ENCODE results near the gene CCDC24.

The CCDC24 gene

DNA sequence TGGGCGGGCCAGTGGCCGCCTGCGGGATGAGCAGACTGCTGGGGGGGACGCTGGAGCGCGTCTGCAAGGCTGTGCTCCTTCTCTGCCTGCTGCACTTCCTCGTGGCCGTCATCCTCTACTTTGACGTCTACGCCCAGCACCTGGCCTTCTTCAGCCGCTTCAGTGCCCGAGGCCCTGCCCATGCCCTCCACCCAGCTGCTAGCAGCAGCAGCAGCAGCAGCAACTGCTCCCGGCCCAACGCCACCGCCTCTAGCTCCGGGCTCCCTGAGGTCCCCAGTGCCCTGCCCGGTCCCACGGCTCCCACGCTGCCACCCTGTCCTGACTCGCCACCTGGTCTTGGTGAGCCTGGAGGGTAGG lies 10.3 kb upstream of the CCDC24 start:
- no peak for DNase-seq (ENCODE audit: low read depth)

DNA sequence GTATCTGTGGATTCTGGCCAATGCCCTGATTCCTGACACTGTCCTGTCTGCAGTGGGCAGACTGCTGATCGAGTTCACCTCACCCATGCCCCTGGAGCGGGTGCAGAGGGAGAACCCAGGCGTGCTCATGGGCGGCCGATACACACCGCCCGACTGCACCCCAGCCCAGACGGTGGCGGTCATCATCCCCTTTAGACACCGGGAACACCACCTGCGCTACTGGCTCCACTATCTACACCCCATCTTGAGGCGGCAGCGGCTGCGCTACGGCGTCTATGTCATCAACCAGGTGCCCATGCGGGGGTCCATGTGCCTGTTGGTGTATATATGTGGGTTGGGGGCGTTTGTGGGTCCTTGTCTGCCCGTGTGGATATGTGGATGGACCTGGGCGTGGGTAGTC lies 9.8 kb upstream of the CCDC24 start:
- no peak for DNase-seq (ENCODE audit: low read depth)

DNA sequence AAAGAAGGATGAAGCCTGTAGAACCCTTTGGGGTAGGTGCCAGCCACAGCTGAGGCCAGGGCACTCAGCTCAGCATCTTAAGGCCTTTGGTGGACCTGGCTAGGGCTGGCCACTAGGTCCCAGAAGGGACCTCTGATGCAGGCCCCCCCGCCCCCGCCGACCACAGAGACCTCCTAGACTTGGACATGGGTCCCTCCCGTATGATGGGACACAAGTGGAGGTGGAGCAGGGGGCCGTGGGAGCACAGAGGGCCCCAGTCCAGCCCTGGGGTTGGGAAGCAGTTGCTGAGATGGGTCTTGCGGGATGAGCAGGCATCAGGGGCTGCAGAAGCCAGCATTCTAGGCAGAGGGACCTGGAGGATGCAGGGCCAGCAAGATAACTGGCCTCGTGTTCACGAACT lies 9.2 kb upstream of the CCDC24 start:
- DNase-seq (ENCODE audit: low read depth): no peak

DNA sequence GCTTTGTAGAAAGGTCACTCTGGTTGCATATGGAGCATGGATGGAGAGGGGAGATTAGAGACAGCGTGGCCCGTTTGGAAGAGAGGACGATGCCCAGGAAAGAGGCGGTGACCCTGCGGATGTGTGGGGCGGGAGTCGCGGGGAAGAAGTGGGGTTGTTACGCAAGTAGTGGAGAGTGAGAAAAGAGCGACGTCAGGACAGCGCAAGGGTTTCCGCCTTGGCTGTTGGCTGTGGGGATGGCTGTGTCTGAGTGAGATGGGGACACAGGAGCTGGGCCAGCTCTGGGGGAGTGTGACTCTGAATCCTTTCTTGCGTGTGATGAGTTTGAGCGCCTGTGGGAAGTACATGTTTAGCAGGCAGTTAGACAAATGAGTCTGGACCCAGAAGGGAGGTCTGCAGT lies 8.6 kb upstream of the CCDC24 start:
- no peak for DNase-seq (ENCODE audit: low read depth)

DNA sequence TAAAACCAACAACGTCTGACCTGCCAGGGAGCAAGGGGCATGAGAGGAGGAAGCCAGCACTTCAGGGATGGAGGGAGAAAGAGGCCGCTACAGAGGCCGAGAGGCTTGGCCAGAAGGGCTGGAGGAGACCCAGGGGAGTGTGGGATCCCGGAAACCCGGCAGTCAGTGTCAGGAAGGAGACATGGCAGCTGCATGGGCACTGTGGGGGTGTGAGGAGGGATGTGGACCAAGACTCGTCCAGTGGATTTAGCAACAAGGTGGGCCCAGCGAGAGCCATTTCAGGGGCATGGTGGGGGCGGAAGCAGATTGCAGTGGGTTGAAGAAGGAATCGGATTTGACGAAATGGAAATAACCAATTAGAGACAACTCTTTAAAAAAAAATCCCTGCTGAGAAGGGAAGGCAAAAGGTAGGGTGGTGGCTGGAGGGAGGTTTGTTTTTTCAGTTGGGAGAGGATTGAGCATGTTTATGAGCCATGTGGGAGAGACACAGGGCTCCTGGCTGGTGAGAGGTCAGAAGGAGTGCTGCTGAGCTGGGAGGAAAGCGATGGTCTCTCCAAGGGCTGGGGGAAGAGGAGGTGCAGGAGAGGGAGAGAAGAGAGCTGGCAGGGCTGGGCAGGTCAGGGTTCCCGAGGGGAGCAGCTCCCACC lies 8.0 kb upstream of the CCDC24 start:
- DNase-seq (ENCODE audit: low read depth): no peak

DNA sequence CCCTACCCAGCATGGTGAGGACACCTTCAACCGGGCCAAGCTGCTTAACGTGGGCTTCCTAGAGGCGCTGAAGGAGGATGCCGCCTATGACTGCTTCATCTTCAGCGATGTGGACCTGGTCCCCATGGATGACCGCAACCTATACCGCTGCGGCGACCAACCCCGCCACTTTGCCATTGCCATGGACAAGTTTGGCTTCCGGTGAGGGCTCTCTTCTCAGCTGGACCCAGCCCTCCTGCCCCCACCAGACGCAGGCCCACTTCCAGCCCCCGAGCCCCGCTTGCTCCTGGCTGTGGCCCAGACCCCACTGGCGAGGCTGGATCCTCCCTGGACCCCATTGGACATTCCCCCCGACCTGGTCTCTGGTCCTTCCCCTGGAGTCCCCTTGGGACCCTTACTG lies 6.5 kb upstream of the CCDC24 start:
- no peak for DNase-seq (ENCODE audit: low read depth)

DNA sequence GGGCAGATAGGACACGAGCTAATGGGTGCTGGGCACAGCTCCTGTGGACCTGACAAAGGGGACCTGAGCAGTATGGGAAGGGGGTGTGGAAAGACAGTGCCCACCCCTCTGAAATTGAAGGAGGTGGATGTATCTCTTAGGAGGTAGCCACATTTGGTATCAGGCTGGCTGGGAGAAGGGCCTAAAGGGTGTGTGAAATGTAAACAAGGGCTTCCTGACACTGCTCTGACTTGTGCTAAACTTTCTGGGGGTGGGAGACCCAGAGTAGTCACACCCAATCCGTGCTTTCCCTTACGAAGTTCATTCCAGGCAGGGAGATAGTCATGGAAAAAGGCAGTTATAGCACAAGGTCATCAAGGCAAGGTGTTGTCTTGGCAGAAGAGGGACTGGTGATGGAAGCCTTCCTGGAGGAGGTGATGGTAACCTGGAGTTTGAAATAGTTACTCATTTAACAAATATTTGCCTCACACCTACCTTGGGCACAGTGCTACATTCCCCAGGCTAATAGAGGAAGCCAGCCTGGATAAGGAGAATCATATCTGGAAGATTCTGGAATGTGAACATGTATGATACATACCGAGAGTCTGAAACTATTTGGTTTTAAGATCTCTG lies 5.3 kb upstream of the CCDC24 start:
- no peak for DNase-seq (ENCODE audit: low read depth)

DNA sequence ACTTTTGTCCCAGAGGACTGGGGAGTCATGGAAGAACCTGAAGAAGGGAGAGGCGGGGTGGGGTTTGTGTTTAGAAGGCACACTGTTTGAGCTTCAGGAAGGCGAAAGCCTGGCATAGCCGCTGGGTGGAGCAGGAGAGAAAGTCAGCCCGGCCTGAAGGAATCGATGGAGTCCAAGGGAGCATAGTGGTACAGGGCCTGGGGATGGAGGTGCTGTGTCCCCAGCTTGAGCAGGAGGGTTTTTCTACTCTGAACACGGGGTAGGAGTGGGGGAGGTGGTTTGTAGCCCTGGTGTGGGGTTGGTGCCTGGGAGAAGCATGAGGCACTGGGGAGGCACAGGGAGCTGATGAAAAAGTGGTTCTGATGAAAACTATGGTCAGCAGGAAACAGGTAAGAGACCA lies 4.7 kb upstream of the CCDC24 start:
- DNase-seq (ENCODE audit: low read depth): no peak

DNA sequence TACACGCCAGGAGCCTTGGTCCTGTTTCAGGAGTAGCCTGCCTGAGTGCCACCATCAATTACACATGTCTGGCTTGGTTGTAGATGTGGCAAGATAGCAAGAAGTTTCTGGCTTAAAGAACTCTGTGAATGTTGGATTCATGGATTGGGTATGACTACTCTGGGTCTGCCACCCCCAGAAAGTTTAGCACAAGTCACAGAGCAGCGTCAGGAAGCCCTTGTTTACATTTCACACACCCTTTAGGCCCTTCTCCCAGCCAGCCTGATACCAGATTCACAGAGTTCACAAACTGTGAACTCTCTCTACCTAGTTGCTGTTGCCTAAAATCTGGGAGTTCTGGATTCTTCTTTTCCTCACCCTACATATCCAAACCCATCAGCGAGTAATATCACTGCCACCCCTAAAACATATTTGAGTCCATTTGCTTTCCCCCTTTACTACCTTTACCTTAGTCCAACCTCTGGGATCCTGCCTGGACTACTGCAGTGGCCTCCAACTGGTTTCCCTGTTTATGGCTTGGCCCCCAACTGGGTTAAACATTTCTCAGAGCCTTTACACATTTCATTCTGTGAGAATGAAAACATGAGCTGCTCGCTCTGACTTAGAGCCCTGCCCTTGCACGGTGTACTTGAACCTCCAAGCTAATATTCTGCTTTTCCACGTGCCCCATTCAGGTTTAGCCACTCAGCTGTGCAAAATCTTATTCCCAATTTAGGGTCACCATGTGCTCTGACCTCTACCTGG lies 4.1 kb upstream of the CCDC24 start:
- no peak for DNase-seq (ENCODE audit: low read depth)

DNA sequence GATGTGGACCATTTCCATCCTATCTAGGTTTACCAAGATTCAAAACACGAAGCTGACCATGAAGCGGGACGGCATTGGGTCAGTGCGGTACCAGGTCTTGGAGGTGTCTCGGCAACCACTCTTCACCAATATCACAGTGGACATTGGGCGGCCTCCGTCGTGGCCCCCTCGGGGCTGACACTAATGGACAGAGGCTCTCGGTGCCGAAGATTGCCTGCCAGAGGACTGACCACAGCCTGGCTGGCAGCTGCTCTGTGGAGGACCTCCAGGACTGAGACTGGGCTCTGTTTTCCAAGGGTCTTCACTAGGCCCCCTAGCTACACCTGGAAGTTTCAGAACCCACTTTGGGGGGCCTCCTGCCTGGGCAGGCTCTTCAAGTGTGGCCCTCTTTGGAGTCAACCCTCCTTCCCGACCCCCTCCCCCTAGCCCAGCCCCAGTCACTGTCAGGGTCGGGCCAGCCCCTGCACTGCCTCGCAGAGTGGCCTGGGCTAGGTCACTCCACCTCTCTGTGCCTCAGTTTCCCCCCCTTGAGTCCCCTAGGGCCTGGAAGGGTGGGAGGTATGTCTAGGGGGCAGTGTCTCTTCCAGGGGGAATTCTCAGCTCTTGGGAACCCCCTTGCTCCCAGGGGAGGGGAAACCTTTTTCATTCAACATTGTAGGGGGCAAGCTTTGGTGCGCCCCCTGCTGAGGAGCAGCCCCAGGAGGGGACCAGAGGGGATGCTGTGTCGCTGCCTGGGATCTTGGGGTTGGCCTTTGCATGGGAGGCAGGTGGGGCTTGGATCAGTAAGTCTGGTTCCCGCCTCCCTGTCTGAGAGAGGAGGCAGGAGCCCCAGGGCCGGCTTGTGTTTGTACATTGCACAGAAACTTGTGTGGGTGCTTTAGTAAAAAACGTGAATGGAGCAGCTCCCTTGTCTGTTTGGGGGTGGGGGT lies 864 bp upstream of the CCDC24 start:
- DNase-seq (ENCODE audit: low read depth): no peak

DNA sequence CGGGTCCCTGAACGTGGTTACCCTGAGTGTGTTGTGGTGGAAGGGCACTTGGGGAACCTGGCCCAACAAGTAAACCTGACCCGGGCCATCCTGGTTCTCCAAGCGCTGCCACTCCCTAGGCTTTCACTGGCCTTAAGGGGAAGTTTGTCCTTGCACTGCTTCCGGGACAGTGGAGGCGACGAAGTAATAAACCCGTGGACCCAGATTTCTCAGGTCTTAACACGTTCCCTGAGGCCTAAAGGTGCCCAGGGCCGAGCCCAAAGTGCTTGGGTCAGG lies 261 bp upstream of the CCDC24 start:
- no peak for DNase-seq (ENCODE audit: low read depth)

DNA sequence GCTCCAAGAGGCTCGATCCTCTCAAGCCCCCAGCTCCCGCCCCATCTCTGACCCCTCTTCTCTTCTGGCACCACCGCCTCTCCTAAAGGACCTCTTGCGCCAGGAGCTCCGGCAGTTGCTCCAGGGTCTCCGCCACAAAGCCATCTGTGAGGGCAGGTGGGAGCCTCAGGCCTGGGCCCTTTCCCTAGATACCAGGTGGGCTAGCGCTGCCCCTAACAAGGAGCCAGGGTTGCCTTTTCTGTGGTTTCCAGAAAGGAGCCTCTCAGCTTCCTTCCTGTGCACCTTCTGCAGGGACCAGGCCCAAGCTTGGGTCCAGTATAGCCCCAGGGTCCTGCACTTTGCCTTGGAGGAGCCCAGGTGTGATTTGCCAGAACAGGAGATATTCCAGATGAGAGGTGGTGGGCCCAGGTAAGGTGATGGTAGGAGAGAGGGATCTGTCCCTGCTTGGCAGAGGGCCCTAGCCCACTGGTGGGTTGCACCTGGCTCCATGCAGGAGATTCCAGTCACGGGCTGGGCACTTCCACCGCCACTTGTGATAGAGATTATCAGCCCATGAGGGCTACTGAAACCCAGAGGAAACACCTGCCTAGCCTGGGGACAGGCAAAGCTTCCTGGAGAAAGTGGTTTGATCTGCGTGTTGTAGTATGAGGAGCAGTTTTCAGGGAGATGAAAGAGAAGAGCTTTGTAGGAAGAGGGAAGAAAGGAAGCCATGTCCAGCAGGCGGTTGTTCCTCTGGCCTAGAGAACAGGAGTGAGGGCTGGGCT lies 1.0 kb downstream of the CCDC24 start:
- no peak for DNase-seq (ENCODE audit: low read depth)

DNA sequence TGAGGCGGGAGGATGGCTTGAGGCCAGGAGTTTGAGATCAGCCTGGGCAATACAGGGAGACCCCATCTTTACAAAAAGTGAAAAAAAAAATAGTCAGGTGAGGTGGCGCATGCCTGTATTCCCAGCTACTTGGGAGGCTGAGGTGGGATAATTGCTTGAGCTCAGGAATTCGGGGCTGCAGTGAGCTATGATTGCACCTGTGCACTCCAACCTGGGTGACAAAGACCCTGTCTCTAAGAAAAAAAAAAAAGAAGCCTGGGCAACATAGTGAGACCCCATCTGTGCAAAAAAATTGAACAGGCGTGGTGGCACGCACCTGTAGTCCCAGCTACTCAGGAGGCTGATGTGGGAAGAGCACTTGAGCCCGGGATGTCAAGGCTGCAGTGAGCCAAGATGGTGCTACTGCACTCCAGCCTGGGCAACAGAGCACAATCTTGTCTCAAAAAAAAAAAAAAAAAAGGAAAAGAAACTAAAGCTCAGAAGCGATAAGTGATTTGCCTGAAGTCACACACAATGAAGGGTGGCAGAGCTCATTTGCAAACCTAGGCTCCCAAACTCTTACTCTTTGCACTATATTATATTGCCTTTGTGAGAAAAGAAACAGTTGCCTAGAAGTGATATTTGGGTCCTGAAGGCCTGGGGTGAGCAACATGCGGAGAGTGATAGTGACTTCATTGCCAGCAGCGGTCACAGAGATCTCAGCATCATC lies 2.0 kb downstream of the CCDC24 start:
- DNase-seq (ENCODE audit: low read depth): no peak

DNA sequence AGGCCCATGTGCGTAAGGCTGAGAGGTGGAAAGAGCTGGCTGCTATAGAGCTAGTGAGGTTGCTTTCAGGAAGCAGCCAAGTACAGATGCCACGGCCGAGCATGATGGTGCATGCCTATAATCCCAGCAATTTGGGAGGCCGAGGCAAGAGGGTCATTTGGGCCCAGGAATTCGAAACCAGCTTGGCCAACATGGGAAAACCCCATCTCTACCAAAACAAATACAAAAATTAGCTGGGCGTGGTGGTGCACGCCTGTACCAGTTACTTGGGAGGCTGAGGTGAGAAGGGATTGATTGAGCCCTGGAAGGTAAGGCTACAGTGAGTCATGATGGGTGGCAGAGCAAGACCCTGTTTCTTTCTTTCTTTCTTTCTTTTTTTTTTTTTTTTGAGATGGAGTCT lies 2.7 kb downstream of the CCDC24 start:
- DNase-seq (ENCODE audit: low read depth): no peak

DNA sequence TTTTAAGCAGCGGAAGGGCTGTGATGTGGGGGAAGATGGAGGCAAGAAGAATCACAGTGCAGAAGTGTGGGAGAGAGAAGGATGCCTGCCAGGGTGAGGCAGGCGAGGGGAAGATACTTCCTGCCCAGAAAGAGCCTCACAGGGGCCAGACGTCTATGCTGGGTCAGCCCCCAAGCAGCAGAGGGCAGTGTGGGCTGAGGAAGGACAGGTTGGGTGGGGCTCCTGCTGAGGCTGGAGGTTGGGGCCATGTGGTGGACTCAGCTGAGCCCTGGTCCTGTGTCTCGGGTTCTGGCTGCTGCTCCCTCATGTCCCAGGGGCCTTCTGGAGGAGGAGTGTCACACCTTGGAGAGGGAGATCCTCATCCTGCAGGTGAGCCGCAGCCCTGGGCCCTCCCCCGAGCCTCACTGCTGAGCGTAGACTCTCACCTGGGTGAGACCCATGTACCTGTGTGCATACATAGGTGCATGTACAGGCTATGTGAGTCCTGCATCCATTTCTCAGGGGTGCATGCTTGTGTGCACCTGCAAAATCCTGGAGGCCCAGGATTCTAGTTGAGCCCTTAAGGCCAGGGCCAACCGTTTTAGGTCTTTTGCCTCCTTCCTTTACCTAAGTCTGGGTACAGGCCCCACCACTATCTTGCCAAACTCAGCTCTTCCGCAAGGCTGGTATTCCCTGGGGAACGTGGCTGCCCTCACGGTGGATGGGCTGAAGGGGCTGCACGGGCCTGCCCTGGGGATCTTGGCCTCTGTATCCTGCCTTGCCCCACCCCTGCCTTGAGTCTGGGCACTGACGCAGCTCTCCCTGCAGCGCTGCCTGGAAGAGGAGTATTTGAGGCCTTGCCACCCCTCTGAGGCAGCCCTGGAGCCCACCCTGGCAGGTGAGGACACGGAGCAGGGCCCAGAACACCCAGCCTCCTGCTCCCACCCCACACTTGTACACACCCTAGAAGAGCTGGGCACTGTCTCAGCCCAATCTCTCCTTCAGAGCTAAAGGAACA lies 3.7 kb downstream of the CCDC24 start:
- DNase-seq (ENCODE audit: low read depth): no peak

DNA sequence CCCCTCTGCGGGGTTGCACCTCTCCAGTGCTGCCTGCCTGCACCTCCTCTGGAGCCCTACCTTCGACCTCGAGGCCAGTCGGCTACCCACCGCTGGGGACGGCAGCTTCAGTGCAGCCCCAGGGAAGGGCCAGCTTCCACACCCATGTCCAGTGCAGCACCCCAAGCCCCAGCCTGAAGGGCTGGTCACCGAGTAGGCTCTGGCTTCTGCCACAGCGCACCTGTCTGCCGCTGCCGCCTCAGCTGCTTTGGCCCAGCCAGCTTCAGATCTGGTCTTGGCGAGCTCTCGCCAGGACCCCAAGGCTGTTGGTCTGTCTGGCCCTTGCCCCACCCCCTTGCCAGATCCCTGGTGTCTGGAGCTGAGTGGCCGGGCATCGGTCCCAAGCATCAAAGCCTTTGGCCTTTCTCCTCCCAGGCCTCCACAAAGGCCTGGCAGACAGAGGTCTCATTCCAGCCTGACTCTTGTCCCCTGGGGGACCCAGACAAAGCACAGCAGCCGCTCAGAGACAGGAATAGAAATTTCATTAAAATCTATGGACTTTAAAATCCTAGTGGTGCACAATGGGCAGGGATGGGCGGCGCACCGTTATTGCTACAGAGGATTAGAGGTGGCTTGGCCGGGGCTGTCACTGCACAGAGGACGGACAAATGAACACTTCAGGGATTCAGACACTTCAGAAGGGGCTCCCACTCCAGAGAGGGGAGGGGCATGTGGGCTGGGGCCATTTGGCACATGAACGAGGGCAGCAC lies 4.8 kb downstream of the CCDC24 start:
- DNase-seq (ENCODE audit: low read depth): no peak

DNA sequence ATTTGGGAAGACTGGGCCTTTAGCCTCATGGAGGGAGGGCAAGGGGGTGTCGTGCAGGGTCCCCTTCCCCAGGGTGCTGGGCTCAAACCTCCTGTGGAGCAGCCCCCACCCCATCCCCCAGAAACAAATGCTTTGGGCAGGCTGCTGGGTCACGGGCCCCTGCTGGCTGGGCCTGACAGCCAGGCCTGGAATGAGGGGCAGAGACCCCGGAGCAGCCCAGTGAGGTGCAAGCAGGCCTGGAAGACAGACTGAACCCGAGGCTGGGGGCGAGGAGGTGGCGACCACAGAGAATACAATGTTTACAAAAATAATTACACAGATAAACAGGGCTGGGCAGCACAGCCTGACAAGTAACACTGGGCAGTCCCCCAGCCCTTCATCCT lies 5.3 kb downstream of the CCDC24 start:
- DNase-seq (ENCODE audit: low read depth): no peak

DNA sequence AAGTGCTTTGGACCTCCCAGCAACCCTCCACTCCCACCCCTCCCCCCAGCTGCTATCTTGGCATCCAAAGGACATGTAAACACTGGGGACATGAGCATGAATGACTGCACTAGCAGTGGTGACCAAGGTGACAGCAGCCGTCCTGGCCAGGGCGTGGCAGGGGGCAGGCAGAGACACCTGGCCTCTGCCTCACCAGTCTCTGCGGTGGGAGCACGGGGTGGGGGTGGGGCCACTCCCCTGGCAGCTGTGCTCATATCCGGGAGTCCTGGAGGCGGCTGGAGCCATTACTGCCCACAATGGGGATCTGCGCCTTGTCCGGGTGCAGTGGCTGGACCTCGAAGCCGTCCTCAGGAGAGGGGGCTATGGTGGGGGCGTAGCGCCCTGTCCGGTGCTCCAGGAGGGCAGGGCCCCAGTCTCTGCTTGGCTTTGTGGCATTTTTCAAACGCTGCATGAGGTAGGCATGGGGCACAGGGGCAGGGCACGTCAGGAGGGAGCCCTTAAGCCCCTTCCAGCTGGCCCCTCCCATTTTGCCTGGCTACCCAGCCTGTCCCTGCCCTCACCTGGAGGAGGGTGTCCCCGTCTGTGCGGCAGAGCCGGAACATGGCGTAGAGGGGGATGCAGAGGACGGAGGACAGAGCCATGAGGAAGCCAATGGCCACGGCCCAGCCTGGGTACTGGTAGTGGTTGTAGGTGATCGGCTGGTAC lies 6.0 kb downstream of the CCDC24 start:
- no peak for DNase-seq (ENCODE audit: low read depth)

DNA sequence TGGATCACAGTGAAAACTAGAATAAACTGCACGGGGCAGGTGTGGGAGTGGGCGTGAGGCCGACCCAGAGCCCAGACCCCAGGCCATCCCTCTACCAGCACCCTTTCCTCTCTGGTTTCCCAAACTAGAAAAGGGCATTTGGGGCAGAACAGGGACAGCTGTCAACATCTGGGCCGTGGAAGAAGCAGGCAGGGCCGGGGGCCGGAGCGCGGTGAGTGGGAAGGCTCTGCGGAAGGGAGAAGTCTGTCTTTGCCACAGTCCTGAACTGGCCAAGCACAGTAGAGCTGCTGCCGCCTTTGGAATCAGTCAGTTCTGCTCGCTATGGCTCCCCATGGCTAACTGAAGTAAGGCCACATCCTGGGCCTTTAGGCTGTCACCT lies 6.6 kb downstream of the CCDC24 start:
- DNase-seq (ENCODE audit: low read depth): no peak
